ENCODE measurements around the gene SUFU.

DNA sequence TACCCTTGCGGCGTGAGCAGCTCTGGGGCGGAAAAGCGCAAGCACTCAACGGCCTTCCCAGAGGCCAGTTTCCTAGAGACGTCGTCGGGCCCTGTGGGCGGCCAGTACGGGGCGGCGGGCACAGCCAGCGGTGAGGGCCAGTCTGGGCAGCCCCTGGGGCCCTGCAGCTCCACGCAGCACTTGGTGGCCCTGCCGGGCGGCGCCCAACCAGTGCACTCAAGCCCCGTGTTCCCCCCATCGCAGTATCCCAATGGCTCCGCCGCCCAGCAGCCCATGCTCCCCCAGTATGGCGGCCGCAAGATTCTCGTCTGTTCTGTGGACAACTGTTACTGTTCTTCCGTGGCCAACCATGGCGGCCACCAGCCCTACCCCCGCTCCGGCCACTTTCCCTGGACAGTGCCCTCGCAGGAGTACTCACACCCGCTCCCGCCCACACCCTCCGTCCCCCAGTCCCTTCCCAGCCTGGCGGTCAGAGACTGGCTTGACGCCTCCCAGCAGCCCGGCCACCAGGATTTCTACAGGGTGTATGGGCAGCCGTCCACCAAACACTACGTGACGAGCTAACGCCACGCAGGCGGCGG, 153.1 kb downstream of the SUFU start:
- TF ChIP-seq YY1 (IDR thresholded peaks at IDR 0.05; ENCODE audit: insufficient read depth, insufficient read length) (no peak), SUZ12 (IDR thresholded peaks at IDR 0.05; ENCODE audit: extremely low read depth, insufficient read depth, insufficient read length) (no peak), ZNF274 (IDR thresholded peaks at IDR 0.05; ENCODE audit: low read depth, low read length) (no peak)
